AG10803 (cell line): ENCODE measurements around the gene SOBP.

Source experiments
- DNase-seq: peaks from one replicate; pipeline ENCODE4 v3.0.0; 2010; ENCODE audit warnings: low read depth
- H3K4me3 ChIP-seq: 2 replicates; pipeline ENCODE4 v1.5.1; 2011; ENCODE audit warnings: mild to moderate bottlenecking, low read length, control low read depth
- CTCF ChIP-seq: conservative IDR thresholded peaks from 2 replicates; pipeline ENCODE4 v1.5.1; 2011; ENCODE audit warnings: mild to moderate bottlenecking, low read length, control low read depth, inconsistent platforms

Gene SOBP

GRCh38 chr6:107555449-107555848 is 65.5 kb downstream of the SOBP start:
- H3K4me3 ChIP-seq: no peak overlapping the region
- no peak for DNase-seq
- TF ChIP-seq CTCF: no peak

GRCh38 chr6:107556082-107556481 is 66.2 kb downstream of the SOBP start:
- no peak for DNase-seq

DNA sequence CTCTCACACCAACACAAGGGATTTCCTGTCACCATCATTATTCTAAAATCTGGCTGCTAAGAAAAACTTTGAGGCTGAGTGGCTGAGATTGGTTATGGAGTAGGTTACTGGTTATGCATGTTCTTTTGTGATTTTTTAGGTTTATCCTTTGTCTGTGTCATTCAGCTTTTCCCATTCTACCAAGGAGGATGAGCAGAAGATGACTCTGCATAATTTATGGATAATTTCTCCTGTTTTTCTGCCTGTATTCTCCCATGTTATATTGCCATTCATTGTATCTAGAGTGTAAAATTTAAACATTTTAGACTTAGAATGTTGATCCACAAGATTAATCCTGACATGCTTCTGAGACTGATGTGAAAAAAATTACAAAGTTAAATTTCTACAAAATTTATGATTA is 67.8 kb downstream of the SOBP start:
- no peak overlapping the region for H3K4me3 ChIP-seq
- no peak for TF ChIP-seq CTCF
- no peak for DNase-seq

More at GRCh38 chr6:107556082-107556481, 66.2 kb downstream of the SOBP start:
- no peak for TF ChIP-seq CTCF
- H3K4me3 ChIP-seq: no peak overlapping the region

GRCh38 chr6:107560657-107561056 is 70.7 kb downstream of the SOBP start:
- H3K4me3 ChIP-seq: no peak overlapping the region
- TF ChIP-seq CTCF: no peak
- DNase-seq: peak; percentile 33

- no peak overlapping the region for H3K4me3 ChIP-seq
- no peak for TF ChIP-seq CTCF
- peak; percentile 3 for DNase-seq
Measured at GRCh38 chr6:107561306-107561705, 71.4 kb downstream of the SOBP start.

- no peak for DNase-seq
- TF ChIP-seq CTCF: no peak
- no peak overlapping the region for H3K4me3 ChIP-seq
Measured at GRCh38 chr6:107563694-107564588, 74.0 kb downstream of the SOBP start.

DNA sequence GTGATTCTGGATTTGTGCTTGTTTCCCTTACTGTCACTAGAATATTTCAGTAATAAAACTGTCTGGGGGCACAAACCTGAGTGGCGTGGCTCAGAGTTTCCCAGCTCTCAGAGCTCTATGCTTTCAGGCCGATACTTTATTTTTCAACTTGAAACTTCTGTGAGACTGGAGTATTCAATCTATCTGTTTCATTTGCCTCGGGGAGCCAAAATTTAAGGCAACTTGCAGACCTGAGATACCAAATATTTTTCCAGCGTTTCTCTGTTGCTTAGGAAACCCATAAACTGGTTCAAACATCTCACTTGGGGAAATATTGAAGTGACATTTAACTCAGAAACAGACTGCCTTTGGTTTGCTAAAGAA is 74.7 kb downstream of the SOBP start:
- H3K4me3 ChIP-seq: no peak overlapping the region
- DNase-seq: no peak
- no peak for TF ChIP-seq CTCF
